Measurements from ENCODE around the gene ALKBH1.
"Not testable (repeated sequence)": the region's sequence is repeated elsewhere in the genome, so short reads cannot be mapped to it uniquely, and the experiment has no call there.

The ALKBH1 gene, protein sequence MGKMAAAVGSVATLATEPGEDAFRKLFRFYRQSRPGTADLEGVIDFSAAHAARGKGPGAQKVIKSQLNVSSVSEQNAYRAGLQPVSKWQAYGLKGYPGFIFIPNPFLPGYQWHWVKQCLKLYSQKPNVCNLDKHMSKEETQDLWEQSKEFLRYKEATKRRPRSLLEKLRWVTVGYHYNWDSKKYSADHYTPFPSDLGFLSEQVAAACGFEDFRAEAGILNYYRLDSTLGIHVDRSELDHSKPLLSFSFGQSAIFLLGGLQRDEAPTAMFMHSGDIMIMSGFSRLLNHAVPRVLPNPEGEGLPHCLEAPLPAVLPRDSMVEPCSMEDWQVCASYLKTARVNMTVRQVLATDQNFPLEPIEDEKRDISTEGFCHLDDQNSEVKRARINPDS

GRCh38 chr14:77707724-77708408, at the start of gene ALKBH1, which contains the start of gene SLIRP:
Gene ALKBH1 (minus strand): TSS chr14:77708023. CDS start chr14:77708004, 19 bp downstream.
Gene SLIRP (plus strand): TSS chr14:77708103. CDS start chr14:77708112, 9 bp downstream.
- in situ Hi-C loops (cut with HindIII; ENCODE audit: low sequenced_read_pairs): no loop called here

DNA sequence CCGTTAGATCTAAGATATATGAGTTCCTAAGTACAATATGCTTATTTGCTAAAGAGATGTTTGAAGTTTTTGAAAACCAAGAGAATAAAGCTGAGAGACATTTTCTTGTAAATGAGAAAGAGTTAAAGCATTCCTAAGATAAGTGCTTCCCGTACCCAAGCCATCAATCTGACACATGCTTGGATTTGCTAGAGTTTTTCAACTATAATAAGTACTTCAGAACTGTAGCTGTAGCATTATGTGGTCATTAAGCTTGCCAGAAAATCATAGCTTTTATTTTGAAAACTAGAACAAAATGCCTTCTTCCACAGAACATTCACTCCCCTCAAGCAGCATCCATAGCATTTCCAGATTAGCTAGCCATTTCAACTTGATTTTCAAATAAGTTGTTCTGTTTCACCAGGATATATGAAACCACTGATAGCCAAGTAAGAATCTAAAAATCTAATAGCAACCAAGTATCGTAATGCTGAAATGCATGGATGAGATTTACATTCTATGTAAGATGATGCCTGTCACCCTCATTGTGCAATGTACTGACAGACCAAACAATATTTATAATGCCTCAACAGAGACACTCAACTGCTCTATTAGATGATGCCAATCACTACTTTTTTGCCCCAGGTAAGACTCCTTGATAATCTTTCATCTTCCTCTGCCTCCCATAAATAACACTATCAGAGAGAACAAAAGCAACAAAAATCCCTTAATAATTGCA, 45.1 kb upstream of the ALKBH1 start:
- in situ Hi-C loops (cut with HindIII; ENCODE audit: low sequenced_read_pairs): loop anchor here (5.0 kb wide), 1 partner anchor 64 kb away; no protein-coding TSS in a partner anchor

GRCh38 chr14:77752266-77752665, 44.4 kb upstream of the ALKBH1 start:
- in situ Hi-C loops (cut with HindIII; ENCODE audit: low sequenced_read_pairs): loop anchor here (5.0 kb wide), 1 partner anchor 65 kb away; no protein-coding TSS in a partner anchor

DNA sequence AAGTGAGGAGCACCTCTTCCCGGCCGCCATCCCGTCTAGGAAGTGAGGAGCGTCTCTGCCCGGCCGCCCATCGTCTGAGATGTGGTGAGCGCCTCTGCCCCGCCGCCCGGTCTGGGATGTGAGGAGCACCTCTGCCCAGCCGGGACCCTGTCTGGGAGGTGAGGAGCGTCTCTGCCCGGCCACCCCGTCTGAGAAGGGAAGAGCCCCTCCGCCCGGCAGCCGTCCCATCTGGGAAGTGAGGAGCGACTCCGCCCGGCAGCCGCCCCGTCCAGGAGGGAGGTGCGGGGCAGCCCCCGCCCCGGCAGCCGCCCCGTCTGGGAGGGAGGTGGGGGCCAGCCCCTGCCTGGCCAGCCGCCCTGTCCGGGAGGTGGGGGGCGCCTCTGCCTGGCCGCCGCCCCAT, 39.6 kb upstream of the ALKBH1 start:
- in situ Hi-C loops (cut with HindIII; ENCODE audit: low sequenced_read_pairs): not testable (repeated sequence)

DNA sequence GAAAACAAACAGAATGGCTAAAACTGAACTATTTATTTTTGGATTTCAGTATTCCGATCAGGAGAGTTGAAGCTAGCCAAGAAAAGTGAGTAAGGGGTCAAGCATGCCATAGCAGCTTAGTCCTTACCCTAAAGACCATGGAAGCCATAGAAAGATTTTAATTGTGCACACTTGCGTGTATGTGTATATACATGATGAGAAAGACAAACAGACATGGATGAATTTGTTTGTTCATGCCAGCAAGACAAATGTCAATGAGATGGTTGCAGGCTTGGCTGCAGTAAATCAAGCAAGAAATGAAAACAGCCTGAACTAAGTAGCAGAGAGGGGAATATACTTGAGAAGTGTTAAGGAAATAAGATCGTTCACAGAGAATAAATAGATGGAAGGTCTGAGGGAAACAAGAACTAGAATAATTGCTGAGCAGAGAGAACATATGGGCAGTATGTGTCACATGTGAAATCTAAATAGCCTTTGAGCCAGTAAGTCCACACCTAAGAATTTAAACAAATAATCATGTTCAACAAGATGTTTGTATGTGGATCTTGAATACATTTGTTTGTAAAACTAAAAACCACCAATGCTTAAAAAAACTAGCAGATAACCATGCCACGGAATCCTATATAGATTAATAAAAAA, 38.4 kb upstream of the ALKBH1 start:
- in situ Hi-C loops (cut with HindIII; ENCODE audit: low sequenced_read_pairs): no loop called here

DNA sequence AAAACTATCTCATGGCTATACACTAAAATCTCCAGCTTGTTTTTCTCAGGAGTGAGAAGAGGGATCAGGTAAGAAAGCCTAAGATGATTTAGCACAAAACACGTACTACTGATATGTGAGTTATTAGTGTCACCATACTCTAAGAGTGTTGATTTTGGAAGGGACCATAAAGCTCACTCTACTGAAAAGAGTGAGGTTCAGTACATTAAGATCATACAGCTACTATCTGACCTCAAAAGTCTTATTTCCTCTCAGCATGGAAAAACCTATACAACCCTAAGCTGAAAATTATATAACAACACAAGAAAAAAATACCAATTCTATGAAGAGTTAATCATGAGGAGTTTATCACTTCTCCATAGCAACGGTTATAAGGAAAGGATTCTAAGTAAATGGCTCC, 33.6 kb upstream of the ALKBH1 start:
- in situ Hi-C loops (cut with HindIII; ENCODE audit: low sequenced_read_pairs): no loop called here

DNA sequence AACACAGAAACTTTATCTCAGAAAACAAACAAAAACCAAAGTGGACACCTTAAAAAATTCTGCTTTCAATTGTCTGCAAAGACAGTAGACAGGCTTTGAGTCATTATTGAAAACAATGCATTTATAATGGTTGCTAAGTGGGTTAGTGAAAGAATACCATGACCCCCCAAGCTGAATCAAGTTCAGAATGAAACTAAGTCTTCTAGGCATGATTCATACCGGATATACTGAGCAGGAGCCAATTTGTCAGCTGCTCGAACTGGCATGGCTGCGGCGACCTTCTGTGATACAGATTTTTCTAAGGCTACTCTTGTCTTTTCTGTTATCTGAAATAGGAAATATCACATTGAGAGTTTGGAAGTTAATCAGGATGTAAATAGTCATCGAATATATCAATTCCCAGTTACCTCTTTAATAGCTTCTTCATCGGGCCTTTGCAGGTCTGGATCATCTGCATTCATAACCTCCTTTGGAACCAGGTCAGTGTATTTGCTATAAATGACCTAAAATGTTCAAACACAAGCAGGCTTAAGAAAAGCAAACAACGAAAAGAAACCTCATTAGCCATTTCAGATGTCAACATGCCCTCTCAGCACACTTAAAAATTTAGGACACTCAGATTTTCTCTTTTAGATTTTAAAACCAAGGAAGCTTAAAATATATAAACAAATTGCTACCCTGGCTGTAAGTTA, 30.9 kb upstream of the ALKBH1 start:
- in situ Hi-C loops (cut with HindIII; ENCODE audit: low sequenced_read_pairs): no loop called here

DNA sequence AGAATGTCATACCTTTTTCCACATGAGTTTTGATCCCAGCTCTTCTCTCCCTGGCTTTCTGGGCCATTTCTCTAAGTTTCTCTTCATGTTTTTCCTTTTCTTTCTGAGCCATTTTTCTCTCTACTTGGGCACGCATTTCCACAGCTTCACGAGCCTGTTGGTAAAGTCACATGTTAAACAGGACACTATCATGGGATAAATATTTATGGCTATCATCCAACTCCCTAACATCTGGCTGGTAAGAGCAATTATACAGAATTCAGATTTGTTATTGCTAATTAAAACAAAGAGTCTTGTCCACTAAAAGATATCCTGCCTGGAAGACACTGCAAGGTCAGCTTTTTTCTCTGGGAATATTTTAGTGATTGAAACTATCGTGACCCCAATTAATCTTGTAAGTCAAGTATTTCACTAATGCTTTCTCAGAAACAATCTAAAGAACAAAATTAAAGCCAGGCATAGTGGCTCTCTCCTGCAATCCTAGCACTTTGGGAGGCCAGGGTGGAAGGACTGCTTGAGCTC, 23.2 kb upstream of the ALKBH1 start:
- in situ Hi-C loops (cut with HindIII; ENCODE audit: low sequenced_read_pairs): no loop called here

- in situ Hi-C loops (cut with HindIII; ENCODE audit: low sequenced_read_pairs): no loop called here
These were observed 14.5 kb upstream of the ALKBH1 start for GRCh38 chr14:77722301-77722700.

- in situ Hi-C loops (cut with HindIII; ENCODE audit: low sequenced_read_pairs): no loop called here
These were observed 13.6 kb upstream of the ALKBH1 start for GRCh38 chr14:77721437-77721836.

DNA sequence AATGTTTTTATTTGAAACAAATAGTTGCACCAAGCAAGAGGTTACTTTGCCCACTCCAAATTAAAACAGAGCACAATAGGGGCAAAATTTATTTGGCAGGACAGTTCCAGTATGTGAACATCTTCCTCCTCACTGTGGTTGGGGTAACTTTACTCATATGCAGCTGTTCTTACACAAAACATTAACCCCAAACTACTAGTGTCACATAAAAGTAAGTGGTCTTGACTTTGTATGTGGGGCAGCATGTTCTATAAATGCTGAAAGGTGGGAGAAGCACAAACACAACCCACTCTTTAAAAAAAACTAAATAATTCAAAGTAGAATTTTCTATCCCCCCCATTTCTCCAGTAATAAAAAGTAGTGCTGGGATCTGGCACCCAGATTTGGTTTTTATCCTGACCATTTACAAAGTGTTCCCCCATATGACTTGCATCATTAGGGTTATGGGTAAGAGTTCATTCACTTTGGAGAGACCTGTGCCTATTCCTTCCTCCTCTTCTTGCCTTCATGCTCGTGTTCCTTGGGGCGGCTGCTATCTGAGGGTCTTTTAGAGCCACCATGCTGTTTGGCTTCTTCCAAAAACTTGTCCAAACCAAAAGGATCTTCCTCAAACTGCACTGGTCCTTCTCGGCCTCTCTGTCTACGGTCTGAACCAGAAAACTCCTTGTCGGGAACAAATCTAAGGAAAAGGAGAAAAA, 9.9 kb upstream of the ALKBH1 start:
- in situ Hi-C loops (cut with HindIII; ENCODE audit: low sequenced_read_pairs): loop anchor here (5.0 kb wide), 1 partner anchor 100 kb away; no protein-coding TSS in a partner anchor

DNA sequence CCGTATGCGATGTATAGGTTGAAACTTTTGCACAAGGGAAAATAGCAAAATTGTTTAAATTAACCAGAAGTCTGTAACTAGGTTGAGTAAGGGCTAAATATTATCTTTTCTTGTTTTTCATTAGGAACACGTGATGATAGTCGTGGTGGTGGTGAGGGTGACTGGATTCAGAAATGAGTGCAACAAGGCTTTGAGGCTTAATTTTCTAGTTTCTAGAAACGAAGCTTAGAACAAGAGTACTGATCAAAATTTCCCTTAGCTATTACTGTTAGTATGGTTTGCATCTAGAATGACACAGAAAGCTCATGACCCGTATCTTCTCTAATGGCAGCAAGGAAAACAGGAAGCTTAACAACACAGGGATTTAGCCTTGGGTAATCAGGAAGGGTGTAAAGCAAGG, 7.1 kb upstream of the ALKBH1 start:
- in situ Hi-C loops (cut with HindIII; ENCODE audit: low sequenced_read_pairs): loop anchor here (5.0 kb wide), 1 partner anchor 102 kb away; no protein-coding TSS in a partner anchor

- in situ Hi-C loops (cut with HindIII; ENCODE audit: low sequenced_read_pairs): no loop called here
These were observed 2.5 kb upstream of the ALKBH1 start for GRCh38 chr14:77710364-77710763.

GRCh38 chr14:77709412-77709811, 1.6 kb upstream of the ALKBH1 start:
- in situ Hi-C loops (cut with HindIII; ENCODE audit: low sequenced_read_pairs): no loop called here

- in situ Hi-C loops (cut with HindIII; ENCODE audit: low sequenced_read_pairs): no loop called here
These were observed 926 bp upstream of the ALKBH1 start for GRCh38 chr14:77708749-77709148.

GRCh38 chr14:77707355-77707723, 484 bp downstream of the ALKBH1 start:
- in situ Hi-C loops (cut with HindIII; ENCODE audit: low sequenced_read_pairs): no loop called here

DNA sequence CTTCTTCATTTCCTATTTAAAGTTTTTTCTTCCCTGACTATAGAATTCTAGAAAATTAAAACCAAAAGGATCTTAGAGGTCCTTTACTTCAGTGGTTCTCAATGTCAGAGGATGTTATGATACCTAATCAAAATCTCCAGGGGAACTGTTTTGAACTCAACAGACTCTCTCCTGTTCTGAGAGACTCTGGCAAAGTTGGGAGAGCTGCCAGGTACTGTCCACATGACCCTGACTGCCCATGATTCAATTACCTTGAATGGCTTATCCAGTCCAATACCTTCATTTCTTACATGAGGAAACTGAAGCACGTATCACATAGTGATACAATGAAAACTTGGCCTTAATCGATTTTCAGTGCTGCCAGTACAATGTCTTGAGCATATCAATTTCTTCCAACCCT, 16.6 kb downstream of the ALKBH1 start:
- in situ Hi-C loops (cut with HindIII; ENCODE audit: low sequenced_read_pairs): no loop called here

GRCh38 chr14:77682158-77682553, 25.7 kb downstream of the ALKBH1 start:
- in situ Hi-C loops (cut with HindIII; ENCODE audit: low sequenced_read_pairs): no loop called here
